GM18868 (cell line): Measurements from ENCODE around the gene ZNF234.
"Not testable (repeated sequence)": the region's sequence is repeated elsewhere in the genome, so short reads cannot be mapped to it uniquely, and the experiment has no call there.

Source experiments
- ATAC-seq: cut with Tn5 transposase; IDR thresholded peaks from one replicate; pipeline ENCODE4 v1.9.1; 2021; ENCODE audit warnings: mild to moderate bottlenecking, moderate library complexity; ENCODE audit not compliant: unreplicated experiment

Gene ZNF234

DNA sequence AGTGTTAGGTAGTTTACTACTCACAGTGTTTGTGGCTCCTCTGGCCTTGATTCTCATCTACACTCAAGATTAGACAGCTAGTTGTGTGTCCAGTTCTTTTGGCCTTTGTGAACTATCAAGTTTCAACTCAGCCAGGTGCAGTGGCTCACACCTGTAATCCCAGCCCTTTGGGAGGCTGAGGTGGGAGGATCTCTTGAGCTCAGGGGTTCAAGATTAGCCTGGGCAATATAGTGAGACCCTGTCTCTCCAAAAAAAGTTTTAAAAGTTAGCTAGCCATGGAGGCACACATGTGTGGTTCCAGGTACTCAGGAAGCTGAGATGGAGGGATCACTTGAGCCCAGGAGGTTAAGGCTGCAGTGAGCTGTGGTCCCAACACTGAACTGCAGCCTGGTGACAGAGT is 39.6 kb downstream of the ZNF234 start:
- no peak for ATAC-seq

DNA sequence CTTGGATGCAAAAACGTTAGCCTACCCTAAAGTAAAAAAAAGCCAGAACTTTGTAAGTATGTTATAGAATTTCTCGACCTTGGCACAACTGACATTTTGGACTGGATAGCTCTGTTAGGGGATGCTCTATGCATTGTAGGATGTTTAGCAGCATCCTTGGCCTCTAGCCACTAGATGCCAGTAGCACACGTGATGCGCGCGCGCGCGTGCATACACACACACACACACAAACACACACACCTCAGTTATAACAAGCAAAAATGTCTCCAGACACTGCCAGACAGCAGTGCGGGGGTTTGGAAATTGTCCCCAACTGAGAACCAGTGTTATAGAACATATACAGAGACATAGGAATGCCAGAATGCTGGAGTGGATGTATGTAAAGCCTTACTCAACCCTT is 40.8 kb downstream of the ZNF234 start:
- ATAC-seq = no peak

DNA sequence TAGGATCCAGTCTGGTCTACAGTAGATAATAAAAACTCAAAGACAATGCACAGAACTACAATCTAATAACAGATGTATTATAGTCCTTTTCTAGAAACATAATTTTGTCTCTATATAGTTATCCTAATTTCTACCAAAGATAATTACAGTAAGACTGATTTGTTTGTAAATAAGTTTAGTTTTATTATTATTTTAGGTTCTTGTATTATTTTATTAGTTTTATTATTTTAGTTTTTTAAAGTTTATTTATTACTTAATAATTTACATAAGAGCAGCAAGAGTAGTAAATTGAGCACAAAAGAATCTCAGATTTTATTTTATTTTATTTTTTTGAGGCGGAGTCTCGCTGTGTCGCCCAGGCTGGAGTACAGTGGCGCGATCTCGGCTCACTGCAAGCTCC is 48.7 kb downstream of the ZNF234 start:
- ATAC-seq = no peak

DNA sequence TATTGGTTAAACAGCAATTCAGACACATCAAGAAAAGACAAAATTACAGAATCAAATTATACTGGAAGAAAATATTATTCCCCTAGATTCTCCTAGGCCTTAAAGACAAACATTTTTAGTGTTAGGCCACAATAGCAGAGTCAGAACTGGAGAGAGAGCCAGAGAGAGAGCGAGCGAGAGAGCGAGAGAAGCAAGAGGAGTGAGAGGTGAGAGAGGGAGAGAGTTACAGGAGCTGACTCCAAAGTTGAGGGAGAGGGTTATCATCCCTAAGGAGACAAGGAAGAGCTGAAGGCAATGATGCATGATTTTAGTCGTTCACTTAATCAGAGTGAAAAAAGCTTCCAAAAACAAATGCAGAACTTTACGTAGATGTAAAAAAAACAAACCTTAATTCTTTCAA is 50.8 kb downstream of the ZNF234 start:
- no peak for ATAC-seq

DNA sequence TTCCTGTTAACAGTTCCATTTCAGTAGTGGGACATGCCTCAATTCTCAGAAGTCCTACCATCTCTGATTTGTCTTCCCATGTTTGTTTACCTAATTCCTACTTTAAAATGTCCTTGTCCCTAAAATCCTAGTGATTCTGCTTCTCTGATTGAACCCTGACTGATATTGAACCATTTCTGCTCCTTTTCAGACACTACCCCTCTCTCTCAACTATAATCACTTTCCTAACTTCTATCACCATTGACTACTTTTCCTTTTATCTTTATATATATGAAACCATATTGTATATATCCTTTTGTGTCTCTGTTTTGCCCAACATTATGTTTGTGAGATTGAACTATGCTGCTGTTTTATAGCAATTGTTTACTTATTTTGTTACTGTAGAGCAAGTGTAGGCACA is 55.4 kb downstream of the ZNF234 start:
- ATAC-seq = no peak

DNA sequence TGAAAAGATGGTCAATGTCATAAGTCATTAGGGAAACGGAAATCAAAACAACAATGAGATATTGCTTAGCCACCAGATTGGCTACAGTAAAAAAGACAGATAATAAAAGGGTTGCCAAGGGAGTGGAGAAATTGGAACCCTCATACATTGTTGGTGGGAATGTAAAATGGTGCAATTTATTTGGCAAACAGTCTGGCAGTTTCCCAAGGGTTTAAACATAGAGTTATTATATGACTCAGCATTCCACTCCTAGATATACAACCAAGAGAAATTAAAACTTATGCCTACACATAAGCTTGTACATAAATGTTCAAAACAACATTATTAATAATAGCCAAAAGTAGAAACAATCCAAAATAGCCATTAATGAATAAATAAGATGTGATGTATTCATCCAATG is 61.1 kb downstream of the ZNF234 start:
- no peak for ATAC-seq

GRCh38 chr19:44202974-44203373 is 61.6 kb downstream of the ZNF234 start:
- ATAC-seq = no peak

- ATAC-seq = not testable (repeated sequence)
Measured at GRCh38 chr19:44203877-44204276, 62.5 kb downstream of the ZNF234 start.

- no peak for ATAC-seq
Measured at GRCh38 chr19:44204772-44205171, 63.4 kb downstream of the ZNF234 start.

DNA sequence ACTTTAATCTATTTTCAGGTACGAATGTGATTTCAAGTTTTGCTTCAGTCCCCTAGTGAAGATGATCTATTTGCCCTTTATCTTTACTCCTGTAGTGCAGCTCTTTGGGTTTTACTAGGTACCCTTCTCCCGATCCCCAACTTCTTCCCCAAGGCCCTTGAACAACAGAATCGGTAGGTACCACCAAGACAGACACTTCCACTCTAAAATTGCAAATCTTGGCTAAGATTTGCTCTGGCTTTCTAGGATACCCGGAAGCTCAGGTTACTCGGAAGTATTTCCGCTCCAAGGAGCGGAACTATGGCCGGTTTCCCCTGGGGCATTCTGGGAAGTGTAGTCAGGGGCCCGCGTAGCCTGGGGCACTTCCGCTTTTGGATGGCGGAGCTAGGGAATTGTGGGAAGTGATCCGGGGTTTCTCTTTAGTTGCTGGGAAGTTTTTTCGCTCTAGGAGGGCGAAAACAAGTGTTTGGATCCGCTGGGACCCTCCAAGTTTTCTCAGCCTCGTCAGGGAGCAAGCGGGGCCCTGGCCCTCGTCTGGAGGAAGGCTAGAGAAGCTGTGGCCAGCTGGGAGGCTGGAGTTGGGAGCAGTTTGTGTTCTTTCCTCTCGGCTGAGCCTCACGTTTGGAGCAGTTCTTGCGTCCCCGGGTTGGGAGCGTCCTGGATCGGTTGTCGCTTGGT is 65.9 kb downstream of the ZNF234 start:
- peak; percentile 74 for ATAC-seq
